AG20443 (cell line): ENCODE data around the gene CFC1B.
"Not testable (repeated sequence)": the region's sequence is repeated elsewhere in the genome, so short reads cannot be mapped to it uniquely, and the experiment has no call there.

ENCODE experiments used
- DNase-seq: peaks from one replicate; pipeline ENCODE4 v3.0.0; 2012; ENCODE audit warnings: low spot score, mixed read lengths

CFC1B gene

DNA sequence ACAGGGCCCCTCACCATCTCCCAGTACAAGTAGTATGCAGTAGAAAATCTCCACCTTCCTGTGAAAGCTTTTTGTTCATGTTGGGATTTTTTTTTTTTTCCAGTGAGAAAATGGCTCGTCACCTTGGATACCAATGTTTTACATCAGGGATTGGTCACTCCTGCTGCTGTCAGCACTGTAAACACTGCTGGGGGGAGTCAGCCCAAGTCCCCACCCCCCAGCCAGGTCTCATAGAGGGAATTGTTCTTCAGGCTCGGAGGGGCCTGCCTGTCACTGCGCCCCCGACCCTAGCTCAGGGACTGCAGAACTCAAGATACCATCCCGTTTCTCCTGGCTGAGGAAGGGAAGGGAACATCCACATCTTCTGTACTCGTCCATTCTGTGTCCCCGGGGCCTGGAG, at the start of gene CFC1B:
Gene CFC1B, plus strand, starts transcription at position 231 of the 400 bp plus-strand sequence. CDS start 263 bp downstream, outside the sequence.
- DNase-seq = not testable (repeated sequence)

DNA sequence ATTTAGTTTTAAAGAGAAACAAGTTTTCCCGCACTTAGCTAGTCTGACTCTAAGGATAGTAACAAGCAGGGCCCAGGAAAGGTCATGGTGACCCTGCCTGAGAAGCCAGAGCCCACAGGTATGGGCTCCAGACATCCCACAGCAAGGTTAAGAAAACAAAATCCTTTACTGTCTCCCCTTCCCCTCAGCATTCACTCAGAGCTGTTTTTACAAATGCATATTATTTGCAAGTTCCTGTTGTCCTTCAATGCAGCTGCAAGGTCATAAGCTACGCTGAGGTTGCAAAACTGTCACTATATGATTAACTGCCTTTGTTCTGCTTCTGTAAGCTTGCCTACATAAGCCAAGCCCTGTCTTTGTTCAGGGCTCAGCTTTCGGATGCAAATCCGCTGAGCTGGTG, 29.9 kb upstream of the CFC1B start:
- DNase-seq = not testable (repeated sequence)

- DNase-seq = not testable (repeated sequence)
These were observed 11.8 kb upstream of the CFC1B start, which contains the start of gene POTEI for GRCh38 chr2:130509228-130509627. Gene POTEI (minus strand): TSS chr2:130509328. CDS start chr2:130509235, 93 bp downstream.

DNA sequence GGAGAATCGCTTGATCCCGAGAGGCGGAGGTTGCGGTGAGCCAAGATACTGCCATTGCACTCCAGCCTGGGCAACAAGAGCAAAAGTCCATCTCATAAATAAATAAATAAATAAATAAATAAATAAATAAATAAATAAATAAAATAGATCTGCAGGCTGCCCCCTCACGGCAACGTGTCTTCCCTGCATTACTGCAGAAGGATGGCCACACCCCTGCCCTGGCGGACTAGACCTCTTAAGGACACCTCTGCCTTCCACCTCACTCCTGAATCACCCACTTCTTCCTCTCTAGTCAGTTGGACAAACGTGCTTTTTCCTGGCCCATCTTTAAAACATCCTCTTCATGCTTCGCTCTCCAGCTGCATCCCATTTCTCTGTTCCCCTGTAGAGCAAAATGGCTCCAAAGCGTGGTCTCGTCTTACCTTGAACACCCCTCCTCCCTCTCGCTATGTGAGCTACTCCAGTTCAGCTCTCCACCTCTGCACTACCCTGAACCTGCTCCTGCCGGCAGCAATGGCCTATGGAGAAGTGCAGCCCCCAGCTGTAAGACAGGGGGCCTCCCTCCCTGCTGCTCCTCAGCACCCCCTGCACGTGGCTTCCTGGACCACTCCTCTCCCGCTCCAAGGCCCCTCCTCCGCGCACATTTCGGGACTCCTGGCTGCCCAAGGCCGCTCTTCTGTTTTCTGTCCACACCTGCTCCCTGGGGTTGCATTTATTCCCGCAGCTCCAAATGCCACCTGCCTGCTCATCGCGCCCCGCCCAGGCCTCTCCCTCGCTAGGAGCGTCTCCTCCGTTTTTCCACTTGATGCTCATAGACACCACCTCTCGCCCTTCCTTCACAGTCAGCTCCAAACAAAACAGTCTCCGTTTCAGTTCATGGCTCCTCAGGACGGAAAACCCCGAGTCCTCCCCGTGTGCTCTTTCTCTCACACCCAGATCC, 9.9 kb upstream of the CFC1B start:
- not testable (repeated sequence) for DNase-seq

DNA sequence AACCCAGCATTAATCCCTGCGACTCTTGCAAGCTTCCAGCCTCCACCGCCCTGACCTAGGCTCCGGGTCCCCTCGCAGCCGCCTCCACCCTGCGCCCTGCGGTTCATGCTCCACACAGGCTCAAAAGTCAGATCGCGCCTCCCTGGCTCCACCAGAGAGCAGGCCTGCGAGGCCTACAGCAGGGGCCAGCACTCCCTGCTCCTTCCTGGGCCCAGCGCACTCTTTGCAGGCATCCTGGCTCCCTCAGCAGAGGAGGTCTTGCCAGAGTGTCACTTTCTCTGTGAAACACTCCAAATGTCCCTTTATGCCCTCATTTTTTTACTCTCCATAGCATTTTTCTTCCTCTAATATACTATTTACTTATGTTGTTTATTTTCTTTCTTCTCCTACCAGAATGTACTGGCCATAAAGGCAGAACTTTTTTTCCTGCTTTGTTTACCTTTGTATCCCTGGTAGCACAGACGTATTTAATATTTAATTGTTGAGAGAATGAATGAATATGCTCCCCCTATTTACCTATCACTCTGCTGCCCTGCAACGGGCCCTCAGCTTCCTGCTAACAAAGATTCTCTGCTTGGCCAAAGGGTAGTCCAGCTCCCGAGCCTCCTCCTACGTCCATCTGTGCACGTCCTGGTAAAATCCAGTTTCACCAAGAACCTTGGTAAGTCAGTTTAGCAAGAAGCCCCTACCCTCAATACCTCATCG, 9.1 kb upstream of the CFC1B start:
- not testable (repeated sequence) for DNase-seq

DNA sequence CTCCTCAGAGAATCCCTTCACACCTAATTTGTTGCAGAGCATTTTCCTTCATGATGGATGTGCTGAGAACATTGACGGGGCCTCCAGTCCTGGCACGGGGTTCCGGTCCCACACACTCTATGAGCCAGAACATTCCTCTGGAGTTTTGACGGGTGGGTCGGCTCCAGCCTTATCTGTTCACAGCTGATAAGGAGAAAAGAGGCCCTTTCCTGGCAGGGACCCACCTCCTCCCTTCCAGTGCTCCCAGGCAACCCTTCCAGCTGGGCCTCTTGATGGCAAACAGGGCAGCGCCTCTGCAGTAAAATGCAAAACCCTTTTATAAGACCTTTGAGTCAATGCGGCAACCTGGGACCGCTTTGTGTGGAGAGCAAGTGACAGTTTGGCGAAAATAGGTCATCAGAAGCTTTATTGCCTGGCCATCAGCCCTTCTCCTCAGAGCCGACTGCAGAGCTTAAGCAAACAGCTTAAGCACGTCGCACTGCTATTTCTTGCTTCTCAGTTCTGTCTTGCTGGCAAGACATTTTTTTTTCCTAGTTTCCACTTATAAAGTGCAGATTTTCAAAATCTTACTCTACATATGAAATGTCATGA, 2.4 kb upstream of the CFC1B start:
- not testable (repeated sequence) for DNase-seq

DNA sequence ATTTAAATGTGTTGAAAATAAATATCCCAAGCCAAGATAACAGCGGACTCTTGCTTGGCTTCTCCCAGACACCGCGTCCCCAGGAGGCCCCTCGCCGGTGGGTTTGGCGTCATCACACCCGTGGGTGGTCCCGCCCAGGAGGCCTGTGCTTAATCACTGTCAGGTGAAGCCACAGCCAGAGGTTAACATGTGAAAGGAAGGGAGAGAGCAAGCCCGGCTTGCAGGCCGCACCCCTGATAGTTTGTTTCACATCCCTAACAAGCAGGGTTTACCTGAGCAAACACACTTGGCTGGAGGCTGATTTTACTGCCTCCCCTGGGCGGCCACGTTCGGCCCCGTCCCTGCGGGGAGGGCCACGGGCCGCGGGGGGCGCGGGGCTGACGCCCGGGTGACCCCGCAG, 1.4 kb downstream of the CFC1B start:
- not testable (repeated sequence) for DNase-seq

DNA sequence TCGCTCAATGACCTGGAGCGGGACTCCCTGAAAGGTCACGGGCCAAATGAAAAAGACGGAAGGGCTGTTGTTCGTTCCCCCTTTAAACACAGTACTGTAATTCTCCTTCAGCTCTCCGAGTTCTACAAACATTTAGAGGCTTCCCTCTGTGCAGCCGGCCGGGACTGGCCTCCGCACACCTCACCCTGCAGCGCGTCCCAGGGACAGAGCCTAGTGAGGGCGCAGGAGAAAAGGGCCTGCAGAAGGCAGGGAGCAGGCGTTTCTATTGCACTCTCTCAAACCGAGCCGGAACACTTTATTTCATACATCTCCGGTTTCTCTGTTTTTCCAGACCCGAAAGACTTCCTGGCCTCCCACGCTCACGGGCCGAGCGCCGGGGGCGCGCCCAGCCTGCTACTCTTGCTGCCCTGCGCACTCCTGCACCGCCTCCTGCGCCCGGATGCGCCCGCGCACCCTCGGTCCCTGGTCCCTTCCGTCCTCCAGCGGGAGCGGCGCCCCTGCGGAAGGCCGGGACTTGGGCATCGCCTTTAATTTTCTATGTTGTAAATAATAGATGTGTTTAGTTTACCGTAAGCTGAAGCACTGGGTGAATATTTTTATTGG, 6.4 kb downstream of the CFC1B start:
- not testable (repeated sequence) for DNase-seq

DNA sequence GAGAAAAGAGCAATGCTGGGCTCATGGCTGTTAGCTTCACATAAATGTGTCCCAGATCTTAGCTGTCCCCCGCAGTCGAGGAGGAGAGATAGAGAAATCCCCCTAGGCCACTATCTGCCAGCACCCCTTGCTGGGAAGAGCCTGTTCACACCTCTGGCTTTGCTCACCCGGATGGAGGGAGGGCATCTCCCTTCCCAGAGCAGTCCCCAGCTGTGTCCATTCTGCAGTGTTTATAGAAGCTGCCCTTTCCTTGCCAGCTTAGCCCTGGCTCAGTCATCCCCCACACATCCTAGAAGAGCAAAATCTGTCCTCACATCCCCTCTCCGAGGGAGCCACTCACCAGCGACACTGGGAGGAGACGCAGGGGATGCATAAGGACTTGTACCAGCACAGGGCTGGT, 8.5 kb downstream of the CFC1B start:
- not testable (repeated sequence) for DNase-seq

GRCh38 chr2:130530212-130530611, 9.2 kb downstream of the CFC1B start:
- DNase-seq = not testable (repeated sequence)

DNA sequence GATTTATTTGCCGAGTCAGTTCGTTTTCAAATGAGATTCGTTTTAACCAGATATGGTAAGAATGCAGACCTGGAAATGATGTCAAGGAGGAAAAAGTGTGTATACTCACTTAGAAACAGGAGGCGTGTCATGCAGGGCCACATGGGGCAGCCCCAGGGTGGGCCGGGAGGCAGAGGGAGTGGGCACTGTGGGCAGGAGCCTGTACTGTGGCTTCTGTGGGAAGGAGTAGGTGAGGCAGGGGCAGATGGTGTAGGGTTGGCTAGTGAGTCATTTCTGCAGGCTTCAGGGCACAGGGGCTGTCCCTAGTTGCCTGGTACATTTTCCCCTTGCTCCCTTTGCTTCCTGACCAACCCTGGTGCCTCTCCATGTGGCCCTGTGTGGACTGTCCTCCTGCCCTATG, 10.2 kb downstream of the CFC1B start:
- DNase-seq = not testable (repeated sequence)

DNA sequence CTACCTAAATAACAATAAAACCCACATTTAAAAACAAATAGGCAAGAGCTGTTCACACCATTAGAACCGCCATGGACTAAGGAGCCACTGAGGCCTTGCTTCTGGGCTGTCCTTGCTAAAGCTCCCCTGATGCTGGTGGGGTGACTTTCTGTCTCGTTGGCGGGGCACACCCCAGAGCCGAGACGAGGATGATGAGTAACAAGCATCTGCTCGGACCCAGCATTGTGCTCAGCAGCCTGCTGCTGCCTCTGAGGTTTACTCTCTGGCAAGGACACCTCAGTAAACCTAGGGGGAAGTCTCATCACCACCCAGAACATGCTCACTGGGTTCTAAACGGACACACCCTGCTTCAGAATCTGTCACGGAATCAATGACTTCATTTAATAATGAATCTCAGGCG, 10.7 kb downstream of the CFC1B start:
- DNase-seq = not testable (repeated sequence)

DNA sequence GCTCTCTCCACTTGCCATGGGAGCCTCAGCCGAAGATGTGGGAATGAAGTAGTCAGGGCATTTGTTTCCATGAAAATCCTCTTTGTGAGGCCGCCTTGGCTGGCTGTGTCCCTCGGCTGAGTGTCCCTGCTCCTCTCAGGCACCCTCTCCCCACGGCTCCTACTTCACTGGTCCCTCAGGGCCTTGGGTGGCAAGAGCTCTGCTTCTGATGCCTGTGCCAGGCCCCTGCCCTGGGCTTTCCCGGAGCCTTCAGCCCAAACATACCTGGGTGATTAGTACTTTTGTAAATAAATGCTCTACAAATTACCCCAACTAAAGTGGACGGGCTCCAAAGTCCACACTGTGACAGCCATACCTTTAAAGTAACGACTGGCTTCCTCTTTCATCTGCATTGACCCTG, 15.6 kb downstream of the CFC1B start:
- not testable (repeated sequence) for DNase-seq

DNA sequence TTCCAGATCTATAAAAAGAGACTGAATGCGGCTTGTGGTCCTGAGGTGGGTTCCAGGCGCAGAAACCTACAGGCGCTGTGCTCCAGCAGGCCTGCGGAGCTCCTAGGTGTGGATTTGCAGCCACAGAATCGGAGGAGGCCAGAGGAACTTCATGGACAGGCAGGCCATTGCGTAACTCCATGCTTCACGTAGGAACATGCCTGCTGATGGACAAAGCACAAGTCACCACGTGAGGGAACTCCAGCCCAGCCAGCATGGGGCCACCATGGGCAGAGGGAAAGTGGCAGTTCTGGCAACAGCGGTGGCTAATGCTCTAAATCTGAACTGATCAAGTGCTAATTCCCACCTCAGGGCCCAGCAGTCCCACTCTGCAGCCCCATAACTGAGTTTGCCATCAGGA, 17.2 kb downstream of the CFC1B start:
- DNase-seq = not testable (repeated sequence)

- DNase-seq = not testable (repeated sequence)
These were observed 21.8 kb downstream of the CFC1B start for GRCh38 chr2:130542789-130543188.

- not testable (repeated sequence) for DNase-seq
These were observed 22.9 kb downstream of the CFC1B start for GRCh38 chr2:130543785-130544528.

- DNase-seq = not testable (repeated sequence)
These were observed 24.0 kb downstream of the CFC1B start for GRCh38 chr2:130544978-130545377.

GRCh38 chr2:130548418-130548817, 27.4 kb downstream of the CFC1B start:
- DNase-seq = not testable (repeated sequence)

DNA sequence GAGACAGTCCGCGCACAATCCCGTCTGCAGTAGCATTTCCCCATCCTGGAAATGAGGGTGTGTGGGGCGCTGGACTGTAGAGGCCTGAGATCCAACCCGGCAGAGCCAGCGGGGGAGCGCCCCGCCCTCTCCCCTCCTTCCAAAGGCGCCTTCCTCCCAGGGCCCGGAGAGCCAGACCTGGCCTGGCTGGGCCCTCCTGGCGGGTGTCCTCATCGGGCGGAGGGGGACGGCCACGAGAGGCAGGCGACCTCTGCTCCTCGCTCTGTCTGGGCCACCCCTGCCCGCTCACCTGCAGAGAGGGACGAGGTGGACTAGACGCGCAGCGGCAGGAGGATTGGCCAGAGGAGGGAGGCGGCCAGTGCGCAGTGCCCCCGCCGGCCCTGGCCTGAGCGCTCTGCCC, 28.5 kb downstream of the CFC1B start:
- not testable (repeated sequence) for DNase-seq

DNA sequence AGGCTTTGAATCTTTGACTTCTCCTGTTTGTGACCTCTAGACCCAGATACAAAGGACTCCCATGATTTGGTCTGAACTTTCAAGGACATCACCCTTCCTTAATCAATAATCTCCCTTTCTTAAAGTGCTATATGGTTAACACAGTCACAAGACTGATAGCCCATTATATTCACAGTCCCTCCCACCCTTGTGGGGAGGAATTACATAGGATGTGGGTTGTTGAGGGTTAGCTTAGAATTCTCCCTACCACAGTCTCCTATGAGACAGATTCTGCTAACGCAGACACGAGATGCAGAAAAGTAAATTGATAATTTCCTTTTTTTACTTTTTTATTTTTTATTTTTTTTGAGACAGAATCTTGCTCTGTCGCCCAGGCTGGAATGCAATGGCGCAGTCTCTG, 33.2 kb downstream of the CFC1B start:
- not testable (repeated sequence) for DNase-seq

DNA sequence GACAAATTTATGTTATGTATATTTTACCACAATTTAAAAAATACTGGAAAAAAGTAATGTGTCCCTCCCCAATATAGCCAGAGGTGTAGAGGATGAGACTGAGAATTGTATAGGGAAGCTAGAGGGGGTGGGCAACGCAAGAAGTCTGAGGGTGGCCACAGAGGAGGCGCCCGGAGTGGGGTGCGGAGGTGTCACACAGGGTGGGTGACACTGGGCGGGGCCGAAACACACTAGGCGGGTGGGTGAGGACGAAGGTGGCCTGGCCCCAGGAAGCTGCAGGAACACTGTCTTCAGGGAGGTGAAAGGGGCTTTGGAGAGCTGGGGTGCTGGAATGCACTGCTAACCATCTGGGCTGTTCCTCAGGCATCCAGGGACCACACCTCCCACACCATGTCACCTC, 35.4 kb downstream of the CFC1B start:
- DNase-seq = not testable (repeated sequence)
